ENCODE data around the gene DEFB129. TPM values are rescaled to one million over a fixed set of nuclear protein-coding genes. Genes with fewer than 3 reads are reported as not detected.

The DEFB129 gene
- total RNA-seq, 1 experiment from 2014 or later = not detected

DNA sequence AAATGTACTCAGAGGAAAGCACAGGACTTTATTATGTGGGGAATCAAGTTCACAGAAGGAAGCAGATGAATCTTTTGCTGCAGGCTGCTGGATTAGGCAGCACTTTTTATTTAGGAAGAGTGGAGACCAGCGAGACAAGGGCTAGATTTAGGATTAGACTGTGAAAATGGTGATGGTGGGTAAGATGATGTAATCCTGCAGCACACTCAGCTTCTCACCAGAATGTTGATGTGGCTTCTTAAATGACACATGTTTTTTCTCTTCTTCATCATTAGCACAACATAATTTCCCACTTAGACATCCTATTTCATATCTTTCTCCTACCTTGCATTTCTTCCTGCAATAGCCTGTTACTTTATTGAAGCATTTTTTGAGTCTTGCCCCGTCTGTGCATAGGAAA is 39.3 kb upstream of the DEFB129 start:
- DNase-seq (ENCODE audit: low spot score) (no peak), ATAC-seq (no peak)
- TF ChIP-seq FOXK1 (CRISPR knock-in tag; IDR thresholded peaks at IDR 0.05) (no peak), NR1H2 (CRISPR knock-in tag; IDR thresholded peaks at IDR 0.05) (no peak), NFE2L1 (CRISPR knock-in tag; IDR thresholded peaks at IDR 0.05) (no peak), NR2C2 (CRISPR knock-in tag; IDR thresholded peaks at IDR 0.05) (no peak), ZMAT4 (CRISPR knock-in tag; IDR thresholded peaks at IDR 0.05) (no peak), GRHL2 (CRISPR knock-in tag; IDR thresholded peaks at IDR 0.05; ENCODE audit: insufficient replicate concordance, severe bottlenecking) (no peak), ETV6 (CRISPR knock-in tag; IDR thresholded peaks at IDR 0.05) (no peak), KAT7 (CRISPR knock-in tag; IDR thresholded peaks at IDR 0.05; ENCODE audit: borderline replicate concordance) (no peak), OVOL2 (CRISPR knock-in tag; IDR thresholded peaks at IDR 0.05; ENCODE audit: borderline replicate concordance) (no peak)
- TF ChIP-seq, protein P1, sequence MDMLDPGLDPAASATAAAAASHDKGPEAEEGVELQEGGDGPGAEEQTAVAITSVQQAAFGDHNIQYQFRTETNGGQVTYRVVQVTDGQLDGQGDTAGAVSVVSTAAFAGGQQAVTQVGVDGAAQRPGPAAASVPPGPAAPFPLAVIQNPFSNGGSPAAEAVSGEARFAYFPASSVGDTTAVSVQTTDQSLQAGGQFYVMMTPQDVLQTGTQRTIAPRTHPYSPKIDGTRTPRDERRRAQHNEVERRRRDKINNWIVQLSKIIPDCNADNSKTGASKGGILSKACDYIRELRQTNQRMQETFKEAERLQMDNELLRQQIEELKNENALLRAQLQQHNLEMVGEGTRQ (CRISPR knock-in tag; IDR thresholded peaks at IDR 0.05) = no peak
- TF ChIP-seq, protein P2, sequence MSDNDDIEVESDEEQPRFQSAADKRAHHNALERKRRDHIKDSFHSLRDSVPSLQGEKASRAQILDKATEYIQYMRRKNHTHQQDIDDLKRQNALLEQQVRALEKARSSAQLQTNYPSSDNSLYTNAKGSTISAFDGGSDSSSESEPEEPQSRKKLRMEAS (CRISPR knock-in tag; IDR thresholded peaks at IDR 0.05) = no peak
- TF ChIP-seq, protein P3, sequence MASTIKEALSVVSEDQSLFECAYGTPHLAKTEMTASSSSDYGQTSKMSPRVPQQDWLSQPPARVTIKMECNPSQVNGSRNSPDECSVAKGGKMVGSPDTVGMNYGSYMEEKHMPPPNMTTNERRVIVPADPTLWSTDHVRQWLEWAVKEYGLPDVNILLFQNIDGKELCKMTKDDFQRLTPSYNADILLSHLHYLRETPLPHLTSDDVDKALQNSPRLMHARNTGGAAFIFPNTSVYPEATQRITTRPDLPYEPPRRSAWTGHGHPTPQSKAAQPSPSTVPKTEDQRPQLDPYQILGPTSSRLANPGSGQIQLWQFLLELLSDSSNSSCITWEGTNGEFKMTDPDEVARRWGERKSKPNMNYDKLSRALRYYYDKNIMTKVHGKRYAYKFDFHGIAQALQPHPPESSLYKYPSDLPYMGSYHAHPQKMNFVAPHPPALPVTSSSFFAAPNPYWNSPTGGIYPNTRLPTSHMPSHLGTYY (CRISPR knock-in tag; IDR thresholded peaks at IDR 0.05) = no peak
- H3K9me3 Mint-ChIP-seq = peaks cover 53% of the 10 kb centered on the region
- ChIA-PET POLR2A (no interaction called here), CTCF (no interaction called here)
- peaks cover 9% of the 10 kb centered on the region for H3K4me1 Mint-ChIP-seq
- H3K36me3 Mint-ChIP-seq = 0 out of 2 replicates have a peak, but pooled peaks cover 3% of the 10 kb centered on the region
- peaks cover 89% of the 10 kb centered on the region for H3K27me3 Mint-ChIP-seq (ENCODE audit: low read depth)
- H3K27ac Mint-ChIP-seq = no peak overlapping the region
- H3K4me3 Mint-ChIP-seq = no peak overlapping the region

DNA sequence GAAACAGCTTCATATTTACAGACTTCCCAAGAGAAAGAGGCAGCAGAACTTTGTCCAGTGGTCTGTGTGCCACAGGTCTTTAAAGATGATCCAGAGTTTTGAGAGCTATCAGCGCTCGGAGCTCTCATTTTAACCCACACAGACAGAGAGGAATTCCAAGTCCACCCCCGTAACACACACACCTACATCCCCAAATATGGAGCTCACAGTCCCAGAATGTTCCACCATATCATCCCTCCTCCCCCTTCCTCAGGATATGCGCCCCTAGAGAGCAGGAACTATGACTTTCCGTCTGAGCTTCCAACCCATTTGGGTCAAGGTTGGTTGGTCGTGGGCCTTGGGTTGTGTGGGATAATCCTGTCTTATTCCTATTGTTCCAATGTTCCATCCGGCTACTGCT is 37.4 kb upstream of the DEFB129 start, which contains the start of gene DEFB128:
DEFB128 (minus strand) TSS at position 101 of the 400 bp plus-strand sequence; CDS start at position 13, 88 bp downstream.
- CTCF ChIA-PET = no interaction called here
- POLR2A ChIA-PET = no interaction called here
- TF ChIP-seq ZNF219 (CRISPR knock-in tag; IDR thresholded peaks at IDR 0.05; ENCODE audit: borderline replicate concordance) (no peak), ATF1 (CRISPR knock-in tag; IDR thresholded peaks at IDR 0.05) (no peak)
- TF ChIP-seq, protein P4, sequence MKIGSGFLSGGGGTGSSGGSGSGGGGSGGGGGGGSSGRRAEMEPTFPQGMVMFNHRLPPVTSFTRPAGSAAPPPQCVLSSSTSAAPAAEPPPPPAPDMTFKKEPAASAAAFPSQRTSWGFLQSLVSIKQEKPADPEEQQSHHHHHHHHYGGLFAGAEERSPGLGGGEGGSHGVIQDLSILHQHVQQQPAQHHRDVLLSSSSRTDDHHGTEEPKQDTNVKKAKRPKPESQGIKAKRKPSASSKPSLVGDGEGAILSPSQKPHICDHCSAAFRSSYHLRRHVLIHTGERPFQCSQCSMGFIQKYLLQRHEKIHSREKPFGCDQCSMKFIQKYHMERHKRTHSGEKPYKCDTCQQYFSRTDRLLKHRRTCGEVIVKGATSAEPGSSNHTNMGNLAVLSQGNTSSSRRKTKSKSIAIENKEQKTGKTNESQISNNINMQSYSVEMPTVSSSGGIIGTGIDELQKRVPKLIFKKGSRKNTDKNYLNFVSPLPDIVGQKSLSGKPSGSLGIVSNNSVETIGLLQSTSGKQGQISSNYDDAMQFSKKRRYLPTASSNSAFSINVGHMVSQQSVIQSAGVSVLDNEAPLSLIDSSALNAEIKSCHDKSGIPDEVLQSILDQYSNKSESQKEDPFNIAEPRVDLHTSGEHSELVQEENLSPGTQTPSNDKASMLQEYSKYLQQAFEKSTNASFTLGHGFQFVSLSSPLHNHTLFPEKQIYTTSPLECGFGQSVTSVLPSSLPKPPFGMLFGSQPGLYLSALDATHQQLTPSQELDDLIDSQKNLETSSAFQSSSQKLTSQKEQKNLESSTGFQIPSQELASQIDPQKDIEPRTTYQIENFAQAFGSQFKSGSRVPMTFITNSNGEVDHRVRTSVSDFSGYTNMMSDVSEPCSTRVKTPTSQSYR (CRISPR knock-in tag; IDR thresholded peaks at IDR 0.05) = no peak
- H3K27ac Mint-ChIP-seq = no peak within 1 kb of the TSS
- no peak for DNase-seq (ENCODE audit: low spot score)
- peaks cover 91% of the 10 kb centered on the region for H3K27me3 Mint-ChIP-seq (ENCODE audit: low read depth)
- H3K9me3 Mint-ChIP-seq = peaks cover 45% of the 10 kb centered on the region
- H3K36me3 Mint-ChIP-seq = 0 out of 2 replicates have a peak, but pooled peaks cover 3% of the 10 kb centered on the region
- ATAC-seq = no peak
- H3K4me1 Mint-ChIP-seq = no peaks in the 10 kb centered on the region
- no peak within 1 kb of the TSS for H3K4me3 Mint-ChIP-seq

DNA sequence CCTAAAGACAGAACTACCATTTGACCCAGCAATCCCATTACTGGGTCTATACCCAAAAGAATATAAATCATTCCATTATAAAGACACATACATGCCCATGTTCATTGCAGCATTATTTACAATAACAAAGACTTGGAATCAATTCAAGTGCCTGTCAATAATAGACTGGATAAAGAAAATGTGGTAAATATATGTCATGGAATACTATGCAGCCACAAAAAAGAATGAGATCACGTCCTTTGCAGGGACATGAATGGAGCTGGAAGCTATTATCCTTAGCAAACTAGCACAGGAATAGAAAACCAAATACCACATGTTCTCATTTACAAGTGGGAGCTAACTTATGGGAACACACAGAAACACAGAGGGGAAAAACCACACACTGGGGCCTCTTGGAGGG is 28.8 kb upstream of the DEFB129 start:
- ATAC-seq = no peak
- CTCF ChIA-PET = no interaction called here

More for the DNA sequence above, 28.8 kb upstream of the DEFB129 start:
- peaks cover 10% of the 10 kb centered on the region for H3K9me3 Mint-ChIP-seq
- H3K4me3 Mint-ChIP-seq = no peak overlapping the region
- peaks cover 84% of the 10 kb centered on the region for H3K27me3 Mint-ChIP-seq (ENCODE audit: low read depth)
- POLR2A ChIA-PET = no interaction called here
- H3K4me1 Mint-ChIP-seq = no peaks in the 10 kb centered on the region
- no peak overlapping the region for H3K27ac Mint-ChIP-seq
- no peaks in the 10 kb centered on the region; the same call in 1 of the 2 replicates for H3K36me3 Mint-ChIP-seq
- TF ChIP-seq, protein P5, sequence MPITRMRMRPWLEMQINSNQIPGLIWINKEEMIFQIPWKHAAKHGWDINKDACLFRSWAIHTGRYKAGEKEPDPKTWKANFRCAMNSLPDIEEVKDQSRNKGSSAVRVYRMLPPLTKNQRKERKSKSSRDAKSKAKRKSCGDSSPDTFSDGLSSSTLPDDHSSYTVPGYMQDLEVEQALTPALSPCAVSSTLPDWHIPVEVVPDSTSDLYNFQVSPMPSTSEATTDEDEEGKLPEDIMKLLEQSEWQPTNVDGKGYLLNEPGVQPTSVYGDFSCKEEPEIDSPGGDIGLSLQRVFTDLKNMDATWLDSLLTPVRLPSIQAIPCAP (CRISPR knock-in tag; IDR thresholded peaks at IDR 0.05) = no peak
- TF ChIP-seq CREM (CRISPR knock-in tag; IDR thresholded peaks at IDR 0.05) = no peak
- DNase-seq (ENCODE audit: low spot score) = no peak

All from WTC11 (cell line).